ENCODE results near the gene FBXW9. TPM values are rescaled to one million over a fixed set of nuclear protein-coding genes. Genes with fewer than 3 reads are reported as not detected.

FBXW9 gene
- total and polyA plus RNA-seq, 2 of the 13 experiments (the other 11 are each of a cell fraction or from before 2014, with no cell fraction given), result 5.7 to 6.1 TPM

DNA sequence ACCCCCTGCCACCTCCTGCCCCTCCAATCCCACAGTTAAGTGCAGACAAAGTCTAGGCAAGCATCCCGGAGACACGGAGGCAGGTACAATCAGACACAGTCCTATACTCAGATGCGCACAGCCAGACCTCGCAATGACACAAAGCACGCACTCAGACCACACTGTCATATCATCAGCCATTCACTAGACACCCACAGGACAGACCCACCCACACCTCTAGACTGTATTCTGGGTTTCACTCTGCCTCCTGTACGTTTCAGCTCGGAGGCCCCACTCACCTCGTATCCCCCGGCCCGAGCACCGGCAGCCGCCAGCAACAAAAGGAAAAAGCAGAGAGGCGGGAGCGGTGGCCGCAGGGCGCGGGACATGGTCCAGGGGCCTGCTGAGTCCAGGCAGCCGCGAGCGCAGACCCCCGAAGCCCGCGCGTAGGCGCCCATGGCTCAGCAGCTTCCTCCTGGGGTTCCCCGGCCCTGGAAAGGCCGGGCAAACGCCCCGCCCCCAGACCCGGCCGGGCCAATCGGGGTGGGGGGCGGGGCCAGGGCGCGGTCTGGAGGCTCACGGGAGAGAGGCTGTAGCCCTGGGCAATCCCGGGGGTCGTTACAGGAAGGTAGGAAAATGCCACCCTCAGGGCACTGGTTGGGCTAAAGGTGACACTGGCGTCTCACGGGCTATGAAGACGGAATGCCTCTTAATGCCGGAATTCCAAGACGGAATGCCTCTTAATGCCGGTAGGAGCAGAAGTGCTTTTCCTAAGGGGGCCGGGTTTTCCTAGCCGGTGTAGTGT, 30.0 kb downstream of the FBXW9 start, which contains the start of the genes MAN2B1 and WDR83 (continued):
- TF ChIP-seq SPEN (CRISPR knock-in tag; IDR thresholded peaks at IDR 0.05; ENCODE audit: low read depth) (peak; percentile 27; the same call in 1 of the 2 replicates), ZNF761 (CRISPR knock-in tag; conservative IDR thresholded peaks at IDR 0.05) (0 out of 2 replicates have a peak, but pooled peaks have one; percentile 29), RFXAP (CRISPR knock-in tag; IDR thresholded peaks at IDR 0.05; ENCODE audit: borderline replicate concordance) (0 out of 2 replicates have a peak, but pooled peaks have one; percentile 40), SP1 (IDR thresholded peaks at IDR 0.05) (no peak), SP1 (CRISPR knock-in tag; IDR thresholded peaks at IDR 0.05) (peak; percentile 73), NFKB2 (CRISPR knock-in tag; IDR thresholded peaks at IDR 0.05; ENCODE audit: borderline replicate concordance) (peak; percentile 55; the same call in 1 of the 2 replicates), KDM2A (CRISPR knock-in tag; IDR thresholded peaks at IDR 0.05; ENCODE audit: borderline replicate concordance, low read depth) (peak; percentile 71; the same call in 1 of the 2 replicates), ISX (CRISPR knock-in tag; conservative IDR thresholded peaks at IDR 0.05) (0 out of 2 replicates have a peak, but pooled peaks have one; percentile 66), PAX8 (CRISPR knock-in tag; IDR thresholded peaks at IDR 0.05; ENCODE audit: borderline replicate concordance) (no peak), DMAP1 (CRISPR knock-in tag; IDR thresholded peaks at IDR 0.05) (peak; percentile 24; the same call in 1 of the 2 replicates), ZNF614 (CRISPR knock-in tag; IDR thresholded peaks at IDR 0.05; ENCODE audit: borderline replicate concordance) (no peak), USF2 (IDR thresholded peaks at IDR 0.05; ENCODE audit: low read depth, low read length) (no peak), USF2 (CRISPR knock-in tag; IDR thresholded peaks at IDR 0.05; ENCODE audit: borderline replicate concordance) (no peak), CBFB (CRISPR knock-in tag; IDR thresholded peaks at IDR 0.05) (no peak), KMT2A (CRISPR knock-in tag; IDR thresholded peaks at IDR 0.05) (peak; percentile 27; the same call in 1 of the 2 replicates), ZNF768 (CRISPR knock-in tag; IDR thresholded peaks at IDR 0.05) (0 out of 2 replicates have a peak, but pooled peaks have one; percentile 31), HES4 (CRISPR knock-in tag; IDR thresholded peaks at IDR 0.05; ENCODE audit: borderline replicate concordance) (no peak), ZNF747 (CRISPR knock-in tag; IDR thresholded peaks at IDR 0.05; ENCODE audit: borderline replicate concordance) (peak; percentile 58; the same call in 1 of the 2 replicates), NRL (CRISPR knock-in tag; IDR thresholded peaks at IDR 0.05; ENCODE audit: borderline replicate concordance) (peak; percentile 66; the same call in 1 of the 2 replicates), PAWR (CRISPR knock-in tag; IDR thresholded peaks at IDR 0.05; ENCODE audit: borderline replicate concordance) (no peak), NFYC (CRISPR knock-in tag; IDR thresholded peaks at IDR 0.05) (peak; percentile 72), MBNL3 (CRISPR knock-in tag; conservative IDR thresholded peaks at IDR 0.05) (no peak), ELF3 (CRISPR knock-in tag; IDR thresholded peaks at IDR 0.05) (0 out of 2 replicates have a peak, but pooled peaks have one; percentile 47), ZNF264 (CRISPR knock-in tag; IDR thresholded peaks at IDR 0.05) (no peak), FOXK1 (CRISPR knock-in tag; IDR thresholded peaks at IDR 0.05; ENCODE audit: borderline replicate concordance, low read depth) (no peak), SIN3A (IDR thresholded peaks at IDR 0.05; ENCODE audit: borderline replicate concordance, low read depth, low read length) (peak; percentile 80; the same call in 1 of the 2 replicates), RCOR2 (CRISPR knock-in tag; IDR thresholded peaks at IDR 0.05) (no peak), ZFP90 (CRISPR knock-in tag; IDR thresholded peaks at IDR 0.05; ENCODE audit: borderline replicate concordance) (0 out of 2 replicates have a peak, but pooled peaks have one; percentile 45)
